ENCODE data around the gene GRM8. TPM values are rescaled to one million over a fixed set of nuclear protein-coding genes. Genes with fewer than 3 reads are reported as not detected.

Gene GRM8
- total RNA-seq, 1 donor from 2014 or later = 0.51 TPM

DNA sequence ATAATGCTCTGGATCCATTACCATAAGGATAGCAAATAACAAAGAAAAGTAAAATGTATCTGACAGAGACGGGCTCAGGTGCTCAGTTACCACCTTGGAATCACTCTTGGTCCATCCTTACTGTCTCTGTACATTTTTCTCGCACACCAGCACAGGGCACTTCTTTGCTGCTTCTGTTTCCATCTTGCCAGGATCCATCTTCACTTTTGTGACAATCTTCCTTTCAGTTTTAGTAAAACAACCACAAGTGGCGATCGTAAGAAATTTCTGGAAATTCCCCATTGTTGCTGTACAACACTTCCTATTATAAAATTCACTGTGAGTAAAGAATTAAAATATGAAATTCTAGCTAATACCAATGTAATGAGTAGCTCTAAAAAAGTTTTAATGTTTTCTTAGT lies 695.5 kb downstream of the GRM8 start:
- Mint-ChIP-seq H3K36me3 (ENCODE audit: unreplicated experiment) (no peaks in the 10 kb centered on the region), H3K4me1 (ENCODE audit: unreplicated experiment) (peaks cover 15% of the 10 kb centered on the region), H3K4me3 (ENCODE audit: unreplicated experiment) (no peak overlapping the region), H3K27me3 (ENCODE audit: unreplicated experiment) (no peaks in the 10 kb centered on the region), H3K9me3 (ENCODE audit: unreplicated experiment) (no peaks in the 10 kb centered on the region), H3K27ac (ENCODE audit: unreplicated experiment) (no peak overlapping the region)
- no peak for DNase-seq (ENCODE audit: extremely low spot score, unreplicated experiment)
- TF ChIP-seq CTCF (IDR thresholded peaks at IDR 0.05) = no peak

- Mint-ChIP-seq H3K27me3 (ENCODE audit: unreplicated experiment) (no peaks in the 10 kb centered on the region), H3K9me3 (ENCODE audit: unreplicated experiment) (no peaks in the 10 kb centered on the region), H3K4me3 (ENCODE audit: unreplicated experiment) (no peak overlapping the region), H3K4me1 (ENCODE audit: unreplicated experiment) (peaks cover 3% of the 10 kb centered on the region), H3K27ac (ENCODE audit: unreplicated experiment) (no peak overlapping the region), H3K36me3 (ENCODE audit: unreplicated experiment) (no peaks in the 10 kb centered on the region)
- TF ChIP-seq CTCF (IDR thresholded peaks at IDR 0.05) = no peak
- no peak for DNase-seq (ENCODE audit: extremely low spot score, unreplicated experiment)
These were observed 711.3 kb downstream of the GRM8 start for GRCh38 chr7:126541406-126541805.

GRCh38 chr7:126535176-126535575 lies 717.6 kb downstream of the GRM8 start:
- H3K27ac Mint-ChIP-seq (ENCODE audit: unreplicated experiment) = no peak overlapping the region
- peaks cover 17% of the 10 kb centered on the region for H3K4me1 Mint-ChIP-seq (ENCODE audit: unreplicated experiment)
- no peak for TF ChIP-seq CTCF (IDR thresholded peaks at IDR 0.05)
- no peaks in the 10 kb centered on the region for H3K27me3 Mint-ChIP-seq (ENCODE audit: unreplicated experiment)
- H3K36me3 Mint-ChIP-seq (ENCODE audit: unreplicated experiment) = no peaks in the 10 kb centered on the region
- H3K9me3 Mint-ChIP-seq (ENCODE audit: unreplicated experiment) = no peaks in the 10 kb centered on the region
- no peak overlapping the region for H3K4me3 Mint-ChIP-seq (ENCODE audit: unreplicated experiment)
- DNase-seq (ENCODE audit: extremely low spot score, unreplicated experiment) = no peak

DNA sequence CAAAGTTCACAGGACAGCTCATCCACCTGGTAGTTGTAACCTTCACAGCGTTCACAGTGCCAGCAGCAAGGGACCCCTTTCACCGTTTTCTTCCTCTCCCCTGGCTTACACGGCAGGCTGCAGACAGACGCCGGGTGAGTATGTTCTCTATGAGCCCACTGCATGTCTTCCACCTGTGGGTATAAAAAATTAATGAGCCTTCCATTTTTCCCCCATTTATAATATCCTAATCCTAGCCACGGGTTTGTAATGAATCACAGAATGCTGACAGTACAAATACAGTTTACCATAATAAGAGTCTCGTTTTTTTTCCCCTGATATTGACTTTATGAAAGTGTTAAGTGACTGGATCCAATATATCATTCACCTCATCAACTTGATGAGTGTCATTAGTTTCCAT lies 719.0 kb downstream of the GRM8 start:
- no peak for TF ChIP-seq CTCF (IDR thresholded peaks at IDR 0.05)
- no peak overlapping the region for H3K27ac Mint-ChIP-seq (ENCODE audit: unreplicated experiment)
- H3K4me3 Mint-ChIP-seq (ENCODE audit: unreplicated experiment) = no peak overlapping the region
- H3K36me3 Mint-ChIP-seq (ENCODE audit: unreplicated experiment) = no peaks in the 10 kb centered on the region
- DNase-seq (ENCODE audit: extremely low spot score, unreplicated experiment) = no peak
- peaks cover 28% of the 10 kb centered on the region for H3K4me1 Mint-ChIP-seq (ENCODE audit: unreplicated experiment)
- no peaks in the 10 kb centered on the region for H3K9me3 Mint-ChIP-seq (ENCODE audit: unreplicated experiment)
- H3K27me3 Mint-ChIP-seq (ENCODE audit: unreplicated experiment) = no peaks in the 10 kb centered on the region

- Mint-ChIP-seq H3K27me3 (ENCODE audit: unreplicated experiment) (no peaks in the 10 kb centered on the region), H3K4me1 (ENCODE audit: unreplicated experiment) (peaks cover 28% of the 10 kb centered on the region), H3K27ac (ENCODE audit: unreplicated experiment) (peak overlapping the region; percentile 17), H3K36me3 (ENCODE audit: unreplicated experiment) (no peaks in the 10 kb centered on the region), H3K9me3 (ENCODE audit: unreplicated experiment) (no peaks in the 10 kb centered on the region), H3K4me3 (ENCODE audit: unreplicated experiment) (no peak overlapping the region)
- TF ChIP-seq CTCF (IDR thresholded peaks at IDR 0.05) = no peak
- no peak for DNase-seq (ENCODE audit: extremely low spot score, unreplicated experiment)
These were observed 722.9 kb downstream of the GRM8 start for GRCh38 chr7:126529833-126530232.
